Measurements from ENCODE around the gene ZC3H18. TPM values are rescaled to one million over a fixed set of nuclear protein-coding genes. Genes with fewer than 3 reads are reported as not detected.

The ZC3H18 gene
- total RNA-seq, 1 experiment from 2014 or later = 76.4 TPM

DNA sequence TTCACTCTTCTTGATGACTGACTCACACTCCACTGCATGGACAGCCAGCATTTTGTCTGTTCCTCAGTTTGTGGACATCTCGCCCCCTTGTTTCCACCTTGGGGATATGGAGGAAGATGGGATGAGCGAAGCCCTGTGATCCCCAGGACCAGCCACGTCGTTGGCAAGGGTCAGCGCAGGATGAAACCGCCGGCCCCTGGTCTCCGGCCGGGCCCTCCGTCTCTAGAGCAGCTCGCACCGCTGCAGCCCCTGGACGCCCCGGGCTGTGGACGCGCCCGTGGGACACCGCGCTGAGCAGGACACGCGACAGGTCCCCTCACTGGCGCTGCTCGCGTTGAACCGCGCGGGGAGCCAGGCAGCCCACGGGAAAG, 604 bp upstream of the ZC3H18 start:
- DNase-seq = no peak
- Histone ChIP-seq H3K27me3 (ENCODE audit: insufficient read depth, low read depth) (no peaks in the 10 kb centered on the region), H3F3A (ENCODE audit: insufficient read depth, low read depth) (no peaks in the 10 kb centered on the region; the same call in none of the 2 replicates), H3K4me2 (peak overlapping the region; percentile 95), H3K4me3 (peak overlapping the region; percentile 95), H2AFZ (peak overlapping the region; percentile 97), H3K27ac (no peak overlapping the region), H3K79me2 (ENCODE audit: low read depth) (peaks cover 45% of the 10 kb centered on the region), H3K9me3 (ENCODE audit: insufficient read depth, low read depth) (no peaks in the 10 kb centered on the region), H4K20me1 (ENCODE audit: insufficient read depth) (peaks cover 36% of the 10 kb centered on the region), H3K36me3 (ENCODE audit: low read depth) (0 out of 2 replicates have a peak, but pooled peaks cover 9% of the 10 kb centered on the region), H3K9me2 (ENCODE audit: insufficient read depth) (no peaks in the 10 kb centered on the region), H3K4me1 (replicated peaks; ENCODE audit: insufficient read depth) (peaks cover 18% of the 10 kb centered on the region)
- BruUV-seq (replicated peaks) = TSS peak; percentile 80
- ChIA-PET CTCF (interaction anchor here (0.6 kb wide), 1 partner anchor 941 kb away, joined by 5 read pairs; no protein-coding TSS in a partner anchor), POLR2A (ENCODE audit: unreplicated experiment) (interaction anchor here (0.6 to 0.7 kb wide), 2 partner anchors 185 to 621 kb away, joined by 4 to 8 read pairs; no protein-coding TSS in a partner anchor)
- intact Hi-C loops (cut with micrococcal nuclease; ENCODE audit: unreplicated experiment) = no loop called here
- no peak for TF ChIP-seq EZH2 (IDR thresholded peaks at IDR 0.05; ENCODE audit: low read depth)
- TF ChIP-seq, protein P1, sequence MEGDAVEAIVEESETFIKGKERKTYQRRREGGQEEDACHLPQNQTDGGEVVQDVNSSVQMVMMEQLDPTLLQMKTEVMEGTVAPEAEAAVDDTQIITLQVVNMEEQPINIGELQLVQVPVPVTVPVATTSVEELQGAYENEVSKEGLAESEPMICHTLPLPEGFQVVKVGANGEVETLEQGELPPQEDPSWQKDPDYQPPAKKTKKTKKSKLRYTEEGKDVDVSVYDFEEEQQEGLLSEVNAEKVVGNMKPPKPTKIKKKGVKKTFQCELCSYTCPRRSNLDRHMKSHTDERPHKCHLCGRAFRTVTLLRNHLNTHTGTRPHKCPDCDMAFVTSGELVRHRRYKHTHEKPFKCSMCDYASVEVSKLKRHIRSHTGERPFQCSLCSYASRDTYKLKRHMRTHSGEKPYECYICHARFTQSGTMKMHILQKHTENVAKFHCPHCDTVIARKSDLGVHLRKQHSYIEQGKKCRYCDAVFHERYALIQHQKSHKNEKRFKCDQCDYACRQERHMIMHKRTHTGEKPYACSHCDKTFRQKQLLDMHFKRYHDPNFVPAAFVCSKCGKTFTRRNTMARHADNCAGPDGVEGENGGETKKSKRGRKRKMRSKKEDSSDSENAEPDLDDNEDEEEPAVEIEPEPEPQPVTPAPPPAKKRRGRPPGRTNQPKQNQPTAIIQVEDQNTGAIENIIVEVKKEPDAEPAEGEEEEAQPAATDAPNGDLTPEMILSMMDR (conservative IDR thresholded peaks at IDR 0.05) = no peak

GRCh38 chr16:88570691-88571092, 489 bp downstream of the ZC3H18 start:
- CTCF ChIA-PET = no interaction called here
- intact Hi-C loops (cut with micrococcal nuclease; ENCODE audit: unreplicated experiment) = loop anchor here (1.0 to 5.0 kb wide), 3 partner anchors 619 to 793 kb away; partner anchors contain the start of genes BANP and ZNF778
- no peaks in the 10 kb centered on the region for H3K9me2 ChIP-seq (ENCODE audit: insufficient read depth)
- peaks cover 18% of the 10 kb centered on the region for H3K4me1 ChIP-seq (replicated peaks; ENCODE audit: insufficient read depth)
- POLR2A ChIA-PET (ENCODE audit: unreplicated experiment) = interaction anchor here (0.7 kb wide), 1 partner anchor 791 kb away, joined by 3 read pairs; no protein-coding TSS in a partner anchor
- TF ChIP-seq, protein P1 (conservative IDR thresholded peaks at IDR 0.05) = no peak
- no peak for TF ChIP-seq EZH2 (IDR thresholded peaks at IDR 0.05; ENCODE audit: low read depth)
- H3F3A ChIP-seq (ENCODE audit: insufficient read depth, low read depth) = no peaks in the 10 kb centered on the region; the same call in none of the 2 replicates
- H4K20me1 ChIP-seq (ENCODE audit: insufficient read depth) = peaks cover 42% of the 10 kb centered on the region
- H2AFZ ChIP-seq = peak overlapping the region; percentile 77
- no peaks in the 10 kb centered on the region for H3K27me3 ChIP-seq (ENCODE audit: insufficient read depth, low read depth)
- peak overlapping the region; percentile 95 for H3K4me3 ChIP-seq
- H3K79me2 ChIP-seq (ENCODE audit: low read depth) = peaks cover 53% of the 10 kb centered on the region
- 0 out of 2 replicates have a peak, but pooled peaks cover 9% of the 10 kb centered on the region for H3K36me3 ChIP-seq (ENCODE audit: low read depth)
- H3K4me2 ChIP-seq = peak overlapping the region; percentile 97
- no TSS peak for BruUV-seq (replicated peaks)
- no peak overlapping the region for H3K27ac ChIP-seq
- no peaks in the 10 kb centered on the region for H3K9me3 ChIP-seq (ENCODE audit: insufficient read depth, low read depth)
- DNase-seq = no peak

GRCh38 chr16:88575251-88575650, 5.0 kb downstream of the ZC3H18 start:
- Histone ChIP-seq H3K36me3 (ENCODE audit: low read depth) (0 out of 2 replicates have a peak, but pooled peaks cover 9% of the 10 kb centered on the region), H4K20me1 (ENCODE audit: insufficient read depth) (peaks cover 63% of the 10 kb centered on the region), H3K9me3 (ENCODE audit: insufficient read depth, low read depth) (no peaks in the 10 kb centered on the region), H3K4me2 (no peak overlapping the region), H3K27me3 (ENCODE audit: insufficient read depth, low read depth) (no peaks in the 10 kb centered on the region), H2AFZ (no peak overlapping the region), H3K9me2 (ENCODE audit: insufficient read depth) (no peaks in the 10 kb centered on the region), H3F3A (ENCODE audit: insufficient read depth, low read depth) (no peaks in the 10 kb centered on the region; the same call in 1 of the 2 replicates), H3K79me2 (ENCODE audit: low read depth) (peaks cover 64% of the 10 kb centered on the region), H3K4me3 (no peak overlapping the region), H3K4me1 (replicated peaks; ENCODE audit: insufficient read depth) (peaks cover 13% of the 10 kb centered on the region), H3K27ac (no peak overlapping the region)
- intact Hi-C loops (cut with micrococcal nuclease; ENCODE audit: unreplicated experiment) = no loop called here
- CTCF ChIA-PET = no interaction called here
- no TSS peak for BruUV-seq (replicated peaks)
- TF ChIP-seq EZH2 (IDR thresholded peaks at IDR 0.05; ENCODE audit: low read depth) = no peak
- TF ChIP-seq, protein P1 (conservative IDR thresholded peaks at IDR 0.05) = no peak
- no peak for DNase-seq
- POLR2A ChIA-PET (ENCODE audit: unreplicated experiment) = no interaction called here
